Adrenal gland (tissue), 5 donors: ENCODE results near the gene HNRNPU.

Experiments
- POLR2A ChIP-seq, 2 donors: fragments of 450-650 bp; IDR thresholded peaks; one replicate each; pipeline ENCODE4 v1.6.1; 2017; ENCODE audit warnings: antibody characterized with exemption in 2 of 2, mild to moderate bottlenecking in 2 of 2, moderate library complexity in 1 of 2
- TF ChIP-seq, protein P1 (sequence below), 6 experiments: fragments of 450-650 bp in 4 of 6; fragments of 200-600 bp in 2 of 6; sonication (generic) in 1 of 6; IDR thresholded peaks; 1 replicate in 5 of 6; 2 replicates in 1 of 6; pipeline versions ENCODE4 v1.5.1 to v1.8.0; 2016 to 2021; ENCODE audit warnings: antibody characterized with exemption in 6 of 6, mild to moderate bottlenecking in 2 of 6, moderate library complexity in 1 of 6
- donor health status: DM: no; HTN: no; CAD: no.

DNA sequence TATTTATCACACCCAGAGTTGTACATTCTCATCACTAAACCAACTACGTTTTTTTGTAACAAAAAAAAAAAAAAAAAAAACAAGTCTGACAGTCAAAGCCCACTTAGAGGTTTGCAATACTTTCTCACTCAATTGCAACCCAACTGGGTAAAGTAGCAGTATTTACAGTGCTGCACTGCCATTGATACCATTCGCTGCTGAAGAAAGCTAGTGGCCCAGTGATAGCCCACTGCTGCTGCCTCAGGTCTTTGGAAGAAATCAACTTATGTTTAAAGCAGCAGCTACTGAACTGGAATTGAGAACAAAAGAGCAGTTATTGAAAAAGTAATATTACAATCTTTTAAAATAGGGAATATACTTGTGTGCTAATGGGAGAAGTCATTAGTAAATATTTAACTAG is 2.7 kb downstream of the HNRNPU start:
- TF ChIP-seq, protein P1, sequence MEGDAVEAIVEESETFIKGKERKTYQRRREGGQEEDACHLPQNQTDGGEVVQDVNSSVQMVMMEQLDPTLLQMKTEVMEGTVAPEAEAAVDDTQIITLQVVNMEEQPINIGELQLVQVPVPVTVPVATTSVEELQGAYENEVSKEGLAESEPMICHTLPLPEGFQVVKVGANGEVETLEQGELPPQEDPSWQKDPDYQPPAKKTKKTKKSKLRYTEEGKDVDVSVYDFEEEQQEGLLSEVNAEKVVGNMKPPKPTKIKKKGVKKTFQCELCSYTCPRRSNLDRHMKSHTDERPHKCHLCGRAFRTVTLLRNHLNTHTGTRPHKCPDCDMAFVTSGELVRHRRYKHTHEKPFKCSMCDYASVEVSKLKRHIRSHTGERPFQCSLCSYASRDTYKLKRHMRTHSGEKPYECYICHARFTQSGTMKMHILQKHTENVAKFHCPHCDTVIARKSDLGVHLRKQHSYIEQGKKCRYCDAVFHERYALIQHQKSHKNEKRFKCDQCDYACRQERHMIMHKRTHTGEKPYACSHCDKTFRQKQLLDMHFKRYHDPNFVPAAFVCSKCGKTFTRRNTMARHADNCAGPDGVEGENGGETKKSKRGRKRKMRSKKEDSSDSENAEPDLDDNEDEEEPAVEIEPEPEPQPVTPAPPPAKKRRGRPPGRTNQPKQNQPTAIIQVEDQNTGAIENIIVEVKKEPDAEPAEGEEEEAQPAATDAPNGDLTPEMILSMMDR (IDR thresholded peaks at IDR 0.05), result no peak
- TF ChIP-seq POLR2A (IDR thresholded peaks at IDR 0.05), result no peak
